Smooth muscle cell (in vitro differentiated cells): ENCODE results near the gene TMEM271. TPM values are rescaled to one million over a fixed set of nuclear protein-coding genes. Genes with fewer than 3 reads are reported as not detected.

ENCODE experiments used
- DNase-seq: peaks from one replicate; lab custom pipeline; 2025; ENCODE audit not compliant: unreplicated experiment; lab: John Stamatoyannopoulos, UW
- H2AFZ ChIP-seq: fragments of 200-600 bp; sonication (generic); 2 replicates; pipeline ENCODE4 v1.6.0; 2016; ENCODE audit warnings: antibody characterized with exemption, low read depth, mild to moderate bottlenecking
- H3F3A ChIP-seq: fragments of 200-600 bp; sonication (generic); 2 replicates; pipeline ENCODE4 v1.6.0; 2017; ENCODE audit warnings: antibody characterized with exemption, low read depth
- H3K27ac ChIP-seq: fragments of 200-600 bp; sonication (generic); 2 replicates; pipeline ENCODE4 v1.5.1; 2016; ENCODE audit warnings: low read depth, mild to moderate bottlenecking
- H3K27me3 ChIP-seq: fragments of 200-600 bp; sonication (generic); 2 replicates; pipeline ENCODE4 v1.6.1; 2016; ENCODE audit warnings: low read depth, mild to moderate bottlenecking
- H3K36me3 ChIP-seq: fragments of 200-600 bp; sonication (generic); 2 replicates; pipeline ENCODE4 v1.5.1; 2016; ENCODE audit warnings: low read depth
- H3K4me1 ChIP-seq: fragments of 200-600 bp; sonication (generic); 2 replicates; pipeline ENCODE4 v1.5.1; 2016; ENCODE audit warnings: low read depth
- H3K4me2 ChIP-seq: fragments of 200-600 bp; sonication (generic); 2 replicates; pipeline ENCODE4 v1.6.0; 2016; ENCODE audit warnings: mild to moderate bottlenecking
- H3K4me3 ChIP-seq: fragments of 200-600 bp; sonication (generic); 2 replicates; pipeline ENCODE4 v1.5.1; 2016; ENCODE audit warnings: mild to moderate bottlenecking
- H3K79me2 ChIP-seq: fragments of 200-600 bp; sonication (generic); 2 replicates; pipeline ENCODE4 v1.6.0; 2016; ENCODE audit warnings: low read depth, mild to moderate bottlenecking
- H3K9ac ChIP-seq: fragments of 200-600 bp; sonication (generic); 2 replicates; pipeline ENCODE4 v1.6.0; 2016; ENCODE audit warnings: low read depth
- H3K9me3 ChIP-seq: fragments of 200-600 bp; sonication (generic); replicated peaks from 2 replicates; pipeline ENCODE4 v1.5.1; 2016; ENCODE audit warnings: low read depth
- H4K20me1 ChIP-seq: fragments of 200-600 bp; sonication (generic); 2 replicates; pipeline ENCODE4 v1.6.0; 2016; ENCODE audit warnings: low read depth
- CTCF ChIP-seq: fragments of 200-600 bp; sonication (generic); IDR thresholded peaks from 2 replicates; pipeline ENCODE4 v1.5.1; 2017; ENCODE audit warnings: borderline replicate concordance, mild to moderate bottlenecking, antibody characterized with exemption; ENCODE audit not compliant: insufficient read depth, poor library complexity, severe bottlenecking
- WGBS: methylation state at CpG from one replicate; pipeline ENCODE4 v1.1.7; 2016; ENCODE audit warnings: low lambda C conversion rate; 5-methylcytosine and 5-hydroxymethylcytosine counted together
- polyA plus RNA-seq: library from polyadenylated mRNA; unstranded; fragments of >200 nt; fragmentation: Nextera tagmentation; extraction: Ambion mirVana; gene quantifications from 2 replicates; pipeline ENCODE4 v1.2.1, GENCODE V29; 2016
- total RNA-seq: library from RNA; depleted of rRNA; stranded (reverse); fragments of >200 nt; gene quantifications from 2 replicates; pipeline ENCODE4 v1.2.3, GENCODE V29; 2014

TMEM271 gene
- total and polyA plus RNA-seq, 2 experiments from 2014 or later = not detected

- 62% methylated on average over 10 of the region's 10 CpGs for WGBS
- no peak for TF ChIP-seq CTCF
- Histone ChIP-seq H3K4me1 (no peaks in the 10 kb centered on the region), H2AFZ (no peak overlapping the region), H3F3A (no peaks in the 10 kb centered on the region), H3K4me3 (no peak overlapping the region), H4K20me1 (no peaks in the 10 kb centered on the region), H3K9ac (no peak overlapping the region), H3K36me3 (no peaks in the 10 kb centered on the region), H3K9me3 (no peaks in the 10 kb centered on the region), H3K27ac (no peak overlapping the region), H3K27me3 (no peaks in the 10 kb centered on the region), H3K79me2 (no peaks in the 10 kb centered on the region), H3K4me2 (no peak overlapping the region)
- DNase-seq = no peak
These were observed 34.5 kb upstream of the TMEM271 start for GRCh38 chr4:610411-611261.

GRCh38 chr4:609400-610050 is 33.4 kb upstream of the TMEM271 start:
- Histone ChIP-seq H3K27ac (no peak overlapping the region), H3K79me2 (no peaks in the 10 kb centered on the region), H3K4me3 (no peak overlapping the region), H2AFZ (no peak overlapping the region), H3K27me3 (no peaks in the 10 kb centered on the region), H3K9ac (no peak overlapping the region), H3K4me2 (no peak overlapping the region), H3F3A (no peaks in the 10 kb centered on the region), H3K9me3 (no peaks in the 10 kb centered on the region), H3K36me3 (no peaks in the 10 kb centered on the region), H4K20me1 (no peaks in the 10 kb centered on the region), H3K4me1 (no peaks in the 10 kb centered on the region)
- no peak for DNase-seq
- TF ChIP-seq CTCF = no peak
- 82% methylated on average over 8 of the region's 8 CpGs for WGBS

- DNase-seq = no peak
- no peaks in the 10 kb centered on the region for H3K79me2 ChIP-seq
- H3F3A ChIP-seq = no peaks in the 10 kb centered on the region
- H3K4me3 ChIP-seq = no peak overlapping the region
- H3K4me2 ChIP-seq = no peak overlapping the region
- TF ChIP-seq CTCF = no peak
- H4K20me1 ChIP-seq = no peaks in the 10 kb centered on the region
- H3K27me3 ChIP-seq = no peaks in the 10 kb centered on the region
- H3K36me3 ChIP-seq = no peaks in the 10 kb centered on the region
- no peak overlapping the region for H2AFZ ChIP-seq
- WGBS = 57% methylated on average over 7 of the region's 7 CpGs
- H3K9me3 ChIP-seq = no peaks in the 10 kb centered on the region
- H3K4me1 ChIP-seq = no peaks in the 10 kb centered on the region
- no peak overlapping the region for H3K9ac ChIP-seq
- no peak overlapping the region for H3K27ac ChIP-seq
These were observed 32.1 kb upstream of the TMEM271 start for GRCh38 chr4:608236-608635.
